ENCODE results near the gene CCDC167. TPM values are rescaled to one million over a fixed set of nuclear protein-coding genes. Genes with fewer than 3 reads are reported as not detected.
"Not testable (repeated sequence)": the region's sequence is repeated elsewhere in the genome, so short reads cannot be mapped to it uniquely, and the experiment has no call there.

CCDC167 gene
- total RNA-seq, 1 experiment from 2014 or later = 31.9 TPM

DNA sequence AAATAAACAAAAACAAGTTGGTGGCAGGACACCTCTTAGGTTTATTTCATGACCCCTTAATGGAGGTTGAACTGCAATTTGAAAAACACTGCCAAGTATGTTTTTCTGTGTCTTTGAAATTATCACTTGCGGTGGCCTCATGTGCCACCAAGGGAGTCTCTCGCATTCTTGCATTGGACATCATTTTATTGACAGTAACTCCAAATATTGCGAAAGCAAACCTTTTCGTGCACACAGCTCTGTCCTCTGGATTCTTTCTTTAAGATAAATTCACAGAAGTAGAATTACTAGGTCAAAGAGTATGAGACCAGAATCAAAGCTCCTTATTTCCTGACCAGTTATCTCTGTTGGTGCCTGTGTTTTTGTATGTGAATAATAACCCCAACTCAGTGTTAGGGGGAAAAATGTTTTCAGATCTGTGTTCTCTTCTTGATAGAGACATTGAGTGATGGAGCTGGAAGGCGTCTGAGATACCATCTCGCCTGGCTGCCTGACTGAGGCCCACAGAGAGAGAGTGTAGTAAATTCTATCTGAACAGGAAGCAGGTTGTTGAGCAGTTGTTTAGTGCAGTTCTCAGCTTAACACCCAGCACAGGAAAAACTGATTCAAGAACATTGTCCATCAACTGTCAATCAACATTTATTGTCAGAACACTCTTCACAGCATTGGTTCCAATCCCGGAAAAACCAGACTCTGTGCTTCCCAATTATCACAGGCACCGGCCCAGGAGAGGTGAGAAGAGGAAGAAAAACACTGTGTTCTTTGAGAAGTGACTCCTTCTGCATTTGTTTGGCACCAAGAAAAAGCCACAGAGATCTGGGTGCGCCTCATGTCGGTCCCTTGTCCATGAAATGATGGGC is 2.2 kb upstream of the CCDC167 start:
- H3K27me3 ChIP-seq (ENCODE audit: insufficient read depth, low read length) = no peaks in the 10 kb centered on the region
- H3K79me1 ChIP-seq (ENCODE audit: insufficient read depth, low read depth, low read length, poor library complexity, severe bottlenecking) = no peaks in the 10 kb centered on the region
- Mint-ChIP-seq H3K4me3 (no peak overlapping the region), H3K27ac (no peak overlapping the region), H3K36me3 (ENCODE audit: insufficient read depth in 1 of 3, low read depth in 3 of 3) (no peaks in the 10 kb centered on the region), H3K9me3 (no peaks in the 10 kb centered on the region; a peak in 1 of 5 replicates), H3K4me1 (peaks cover 23 to 36% of the 10 kb centered on the region in 2 experiments), H3K27me3 (ENCODE audit: low read depth) (peaks cover 26% of the 10 kb centered on the region)
- H2BK5ac ChIP-seq (ENCODE audit: insufficient read length, low read length) = no peak overlapping the region
- DNase-seq = no peak
- H3K4me2 ChIP-seq (ENCODE audit: insufficient read depth, insufficient read length, low read length) = no peak overlapping the region
- TF ChIP-seq, protein P1, sequence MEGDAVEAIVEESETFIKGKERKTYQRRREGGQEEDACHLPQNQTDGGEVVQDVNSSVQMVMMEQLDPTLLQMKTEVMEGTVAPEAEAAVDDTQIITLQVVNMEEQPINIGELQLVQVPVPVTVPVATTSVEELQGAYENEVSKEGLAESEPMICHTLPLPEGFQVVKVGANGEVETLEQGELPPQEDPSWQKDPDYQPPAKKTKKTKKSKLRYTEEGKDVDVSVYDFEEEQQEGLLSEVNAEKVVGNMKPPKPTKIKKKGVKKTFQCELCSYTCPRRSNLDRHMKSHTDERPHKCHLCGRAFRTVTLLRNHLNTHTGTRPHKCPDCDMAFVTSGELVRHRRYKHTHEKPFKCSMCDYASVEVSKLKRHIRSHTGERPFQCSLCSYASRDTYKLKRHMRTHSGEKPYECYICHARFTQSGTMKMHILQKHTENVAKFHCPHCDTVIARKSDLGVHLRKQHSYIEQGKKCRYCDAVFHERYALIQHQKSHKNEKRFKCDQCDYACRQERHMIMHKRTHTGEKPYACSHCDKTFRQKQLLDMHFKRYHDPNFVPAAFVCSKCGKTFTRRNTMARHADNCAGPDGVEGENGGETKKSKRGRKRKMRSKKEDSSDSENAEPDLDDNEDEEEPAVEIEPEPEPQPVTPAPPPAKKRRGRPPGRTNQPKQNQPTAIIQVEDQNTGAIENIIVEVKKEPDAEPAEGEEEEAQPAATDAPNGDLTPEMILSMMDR (conservative IDR thresholded peaks at IDR 0.05) = no peak
- no peak overlapping the region for H2BK15ac ChIP-seq (ENCODE audit: low read depth, low read length)
- H3K23ac ChIP-seq (ENCODE audit: insufficient read length, low read depth, low read length) = no peak overlapping the region
- H3K9ac ChIP-seq (ENCODE audit: extremely low read depth, insufficient read length, low read length) = no peak overlapping the region
- no peak overlapping the region for H3K56ac ChIP-seq (ENCODE audit: insufficient read length, low read depth, low read length)
- no peak overlapping the region for H2BK20ac ChIP-seq (ENCODE audit: low read depth, low read length, poor library complexity, severe bottlenecking)
- no peak overlapping the region for H4K91ac ChIP-seq (ENCODE audit: insufficient read length, low read depth, low read length)
- H2AK5ac ChIP-seq (ENCODE audit: insufficient read length, low read length) = no peak overlapping the region
- no peaks in the 10 kb centered on the region for H3K23me2 ChIP-seq (ENCODE audit: insufficient read length, low read depth, low read length, poor library complexity, severe bottlenecking)
- peaks cover 2% of the 10 kb centered on the region; the same call in 1 of the 2 replicates for H3K4me1 ChIP-seq (ENCODE audit: insufficient read depth, low read length)
- H3K14ac ChIP-seq (ENCODE audit: insufficient read depth, low read length) = no peak overlapping the region
- no peak overlapping the region for H2BK12ac ChIP-seq (ENCODE audit: insufficient read length, low read depth, low read length)
- H3K9me3 ChIP-seq (ENCODE audit: control insufficient read depth, low read depth, low read length) = no peaks in the 10 kb centered on the region
- no peak overlapping the region for H3K4ac ChIP-seq (ENCODE audit: low read depth, low read length)
- H3K27ac ChIP-seq (ENCODE audit: insufficient read length, low read depth, low read length) = no peak overlapping the region
- H2BK120ac ChIP-seq (ENCODE audit: low read depth, low read length, poor library complexity, severe bottlenecking) = no peak overlapping the region
- H3K18ac ChIP-seq (ENCODE audit: insufficient read length, low read depth, low read length) = no peak overlapping the region
- H3T11ph ChIP-seq (ENCODE audit: low read length) = no peak overlapping the region
- WGBS (ENCODE audit: extremely low coverage, insufficient read length, low lambda C conversion rate) = no CpG with 5 or more reads among the region's 10 CpGs
- no peak overlapping the region for H4K8ac ChIP-seq (replicated peaks; ENCODE audit: insufficient read length, low read depth, low read length)
- H2AFZ ChIP-seq (ENCODE audit: low read length) = no peak overlapping the region
- H4K20me1 ChIP-seq (ENCODE audit: control insufficient read depth, insufficient read depth, insufficient read length) = no peaks in the 10 kb centered on the region
- no peak overlapping the region for H4K5ac ChIP-seq (ENCODE audit: insufficient read length, low read depth, low read length)
- no peaks in the 10 kb centered on the region for H3K79me2 ChIP-seq (ENCODE audit: insufficient read depth, low read length)

DNA sequence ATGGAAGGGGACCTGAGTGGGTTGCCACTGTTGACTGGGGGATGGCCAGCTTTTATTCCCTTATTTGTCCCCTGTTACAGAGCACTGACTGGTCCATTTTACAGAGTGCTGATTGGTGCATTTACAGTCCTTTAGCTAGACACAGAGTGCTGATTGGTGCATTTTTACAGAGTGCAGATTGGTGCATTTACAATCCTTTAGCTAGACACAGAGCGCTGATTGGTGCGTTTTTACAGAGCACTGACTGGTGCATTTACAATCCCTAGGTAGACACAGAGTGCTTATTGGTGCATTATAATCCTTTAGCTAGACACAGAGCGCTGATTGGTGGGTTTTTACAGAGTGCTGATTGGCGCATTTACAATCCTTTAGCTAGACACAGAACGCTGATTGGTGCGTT is 1.2 kb upstream of the CCDC167 start:
- not testable (repeated sequence) for H3T11ph ChIP-seq (ENCODE audit: low read length); H3K56ac ChIP-seq (ENCODE audit: insufficient read length, low read depth, low read length); H3K9me3 ChIP-seq (ENCODE audit: control insufficient read depth, low read depth, low read length); H3K18ac ChIP-seq (ENCODE audit: insufficient read length, low read depth, low read length); H3K36me3 Mint-ChIP-seq (ENCODE audit: insufficient read depth in 1 of 3, low read depth in 3 of 3); H3K4me2 ChIP-seq (ENCODE audit: insufficient read depth, insufficient read length, low read length); H4K91ac ChIP-seq (ENCODE audit: insufficient read length, low read depth, low read length); DNase-seq; H4K5ac ChIP-seq (ENCODE audit: insufficient read length, low read depth, low read length); H2BK5ac ChIP-seq (ENCODE audit: insufficient read length, low read length); H4K20me1 ChIP-seq (ENCODE audit: control insufficient read depth, insufficient read depth, insufficient read length); H2AFZ ChIP-seq (ENCODE audit: low read length); H2AK5ac ChIP-seq (ENCODE audit: insufficient read length, low read length); H3K4me1 ChIP-seq (ENCODE audit: insufficient read depth, low read length); H3K79me2 ChIP-seq (ENCODE audit: insufficient read depth, low read length); H3K4me3 Mint-ChIP-seq; H3K23ac ChIP-seq (ENCODE audit: insufficient read length, low read depth, low read length); H3K27ac Mint-ChIP-seq; H4K8ac ChIP-seq (replicated peaks; ENCODE audit: insufficient read length, low read depth, low read length); H3K79me1 ChIP-seq (ENCODE audit: insufficient read depth, low read depth, low read length, poor library complexity, severe bottlenecking); H2BK12ac ChIP-seq (ENCODE audit: insufficient read length, low read depth, low read length); H3K9ac ChIP-seq (ENCODE audit: extremely low read depth, insufficient read length, low read length); H3K23me2 ChIP-seq (ENCODE audit: insufficient read length, low read depth, low read length, poor library complexity, severe bottlenecking); H3K27ac ChIP-seq (ENCODE audit: insufficient read length, low read depth, low read length); H3K27me3 ChIP-seq (ENCODE audit: insufficient read depth, low read length); H2BK15ac ChIP-seq (ENCODE audit: low read depth, low read length); H2BK120ac ChIP-seq (ENCODE audit: low read depth, low read length, poor library complexity, severe bottlenecking); H3K9me3 Mint-ChIP-seq; H3K14ac ChIP-seq (ENCODE audit: insufficient read depth, low read length); H2BK20ac ChIP-seq (ENCODE audit: low read depth, low read length, poor library complexity, severe bottlenecking); H3K4ac ChIP-seq (ENCODE audit: low read depth, low read length)
- H3K27me3 Mint-ChIP-seq (ENCODE audit: low read depth) = peaks cover 24% of the 10 kb centered on the region
- H3K4me1 Mint-ChIP-seq = peaks cover 25 to 34% of the 10 kb centered on the region in 2 experiments
- WGBS (ENCODE audit: extremely low coverage, insufficient read length, low lambda C conversion rate) = no CpG with 5 or more reads among the region's 6 CpGs
